ENCODE data around the gene GMPR.

DNA sequence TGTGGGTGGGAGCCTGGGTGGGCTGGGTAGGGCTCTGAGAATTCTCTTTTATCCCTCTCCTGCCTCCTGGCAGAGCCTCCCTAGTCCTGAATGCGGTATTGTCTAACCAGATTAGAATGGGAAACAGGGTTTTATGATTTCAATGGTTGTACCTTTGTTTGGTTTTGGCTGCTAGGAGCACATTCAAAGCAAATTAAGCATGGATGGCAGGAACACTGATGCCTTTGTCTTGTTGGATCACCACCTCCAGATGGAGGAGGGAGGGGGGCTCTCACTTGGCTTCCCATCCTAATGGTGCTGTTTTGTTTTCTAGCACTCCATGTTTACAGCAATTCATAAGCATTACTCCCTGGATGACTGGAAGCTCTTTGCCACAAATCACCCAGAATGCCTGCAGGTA, 11.6 kb downstream of the GMPR start:
- TF ChIP-seq, protein P1, sequence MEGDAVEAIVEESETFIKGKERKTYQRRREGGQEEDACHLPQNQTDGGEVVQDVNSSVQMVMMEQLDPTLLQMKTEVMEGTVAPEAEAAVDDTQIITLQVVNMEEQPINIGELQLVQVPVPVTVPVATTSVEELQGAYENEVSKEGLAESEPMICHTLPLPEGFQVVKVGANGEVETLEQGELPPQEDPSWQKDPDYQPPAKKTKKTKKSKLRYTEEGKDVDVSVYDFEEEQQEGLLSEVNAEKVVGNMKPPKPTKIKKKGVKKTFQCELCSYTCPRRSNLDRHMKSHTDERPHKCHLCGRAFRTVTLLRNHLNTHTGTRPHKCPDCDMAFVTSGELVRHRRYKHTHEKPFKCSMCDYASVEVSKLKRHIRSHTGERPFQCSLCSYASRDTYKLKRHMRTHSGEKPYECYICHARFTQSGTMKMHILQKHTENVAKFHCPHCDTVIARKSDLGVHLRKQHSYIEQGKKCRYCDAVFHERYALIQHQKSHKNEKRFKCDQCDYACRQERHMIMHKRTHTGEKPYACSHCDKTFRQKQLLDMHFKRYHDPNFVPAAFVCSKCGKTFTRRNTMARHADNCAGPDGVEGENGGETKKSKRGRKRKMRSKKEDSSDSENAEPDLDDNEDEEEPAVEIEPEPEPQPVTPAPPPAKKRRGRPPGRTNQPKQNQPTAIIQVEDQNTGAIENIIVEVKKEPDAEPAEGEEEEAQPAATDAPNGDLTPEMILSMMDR (IDR thresholded peaks at IDR 0.05), result no peak
- TF ChIP-seq EP300 (IDR thresholded peaks at IDR 0.05), result no peak
- no peak for TF ChIP-seq POLR2A (IDR thresholded peaks at IDR 0.05)
